CMK (cell line): Measurements from ENCODE around the gene HOXA9.

ENCODE experiments used
- DNase-seq: peaks from one replicate; pipeline ENCODE4 v3.0.0-alpha.2; 2010; ENCODE audit warnings: low read depth

The HOXA9 gene

DNA sequence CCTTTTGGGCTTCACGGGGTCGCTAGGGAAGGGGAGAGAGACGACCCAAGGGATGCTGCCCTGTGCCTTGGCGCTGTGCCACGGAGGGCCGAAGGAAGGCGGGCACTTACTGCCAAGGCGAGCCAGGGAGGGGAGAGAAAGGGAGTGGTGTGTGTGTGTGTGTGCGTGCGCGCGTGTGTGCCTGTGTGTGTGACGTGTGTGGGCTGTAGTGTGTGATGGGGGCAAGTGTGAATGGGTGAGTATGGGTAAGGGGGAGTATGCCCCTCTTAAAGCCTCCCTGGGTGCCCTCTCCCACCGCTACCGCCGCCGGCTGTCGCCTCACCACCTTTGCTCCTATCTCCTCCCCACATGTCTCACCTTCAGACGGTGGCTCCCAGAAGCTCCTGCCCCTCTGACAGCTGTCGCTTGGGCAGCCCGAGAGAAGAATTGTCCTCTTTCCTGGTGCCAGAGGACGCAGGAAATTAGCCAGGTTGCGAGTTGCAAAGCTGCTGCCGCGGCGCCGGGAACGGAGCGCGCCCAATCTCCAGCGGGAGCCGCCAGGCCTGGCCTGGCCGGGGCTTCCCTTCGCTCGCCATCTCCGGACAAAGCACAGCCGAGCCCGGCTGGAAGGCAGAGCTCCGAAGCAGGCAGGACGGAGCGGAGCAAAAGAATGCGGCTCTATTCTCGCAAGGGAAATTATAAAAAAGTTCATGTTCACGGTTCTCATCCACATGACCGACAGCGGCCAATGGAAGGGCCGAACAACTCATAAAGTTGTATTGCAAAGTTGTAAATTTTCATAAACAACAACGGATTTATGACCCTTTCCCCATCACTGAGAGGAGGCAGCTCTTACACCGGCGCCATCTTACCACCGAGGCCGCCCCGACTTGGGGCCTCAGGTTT is 13.2 kb downstream of the HOXA9 start, which contains the start of gene HOXA3:
HOXA3 (minus strand) TSS at position 653 of the 885 bp plus-strand sequence. CDS start 41,943 bp downstream, outside the sequence.
- DNase-seq = no peak

DNA sequence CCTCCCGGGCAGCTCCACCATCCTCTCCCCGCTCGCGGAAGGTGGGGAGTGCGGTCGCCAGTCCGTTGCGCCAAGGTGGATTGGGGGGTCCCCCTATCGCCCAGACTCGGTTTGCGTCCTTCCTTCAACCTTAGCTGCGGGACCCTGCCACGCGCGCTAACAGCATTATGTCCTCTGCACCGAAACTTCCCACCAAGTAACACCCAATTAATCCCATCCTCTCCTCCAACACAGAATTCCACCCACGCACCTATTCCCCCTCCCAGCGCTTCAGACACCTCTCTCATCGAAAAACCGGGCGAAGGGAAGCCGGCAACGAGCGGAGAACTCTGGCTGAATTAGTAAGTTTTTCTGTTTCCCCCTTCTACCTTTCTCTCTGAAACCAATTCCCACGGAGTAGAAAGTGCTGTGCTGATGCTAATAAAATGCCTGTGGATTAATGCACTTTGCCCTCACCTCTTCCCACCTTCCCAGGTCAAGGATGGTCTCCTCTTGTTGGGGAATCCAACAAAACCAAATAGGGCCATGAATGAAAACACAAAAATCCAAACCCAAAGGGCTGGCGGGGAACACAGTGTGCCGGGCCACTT is 13.9 kb downstream of the HOXA9 start:
- no peak for DNase-seq

DNA sequence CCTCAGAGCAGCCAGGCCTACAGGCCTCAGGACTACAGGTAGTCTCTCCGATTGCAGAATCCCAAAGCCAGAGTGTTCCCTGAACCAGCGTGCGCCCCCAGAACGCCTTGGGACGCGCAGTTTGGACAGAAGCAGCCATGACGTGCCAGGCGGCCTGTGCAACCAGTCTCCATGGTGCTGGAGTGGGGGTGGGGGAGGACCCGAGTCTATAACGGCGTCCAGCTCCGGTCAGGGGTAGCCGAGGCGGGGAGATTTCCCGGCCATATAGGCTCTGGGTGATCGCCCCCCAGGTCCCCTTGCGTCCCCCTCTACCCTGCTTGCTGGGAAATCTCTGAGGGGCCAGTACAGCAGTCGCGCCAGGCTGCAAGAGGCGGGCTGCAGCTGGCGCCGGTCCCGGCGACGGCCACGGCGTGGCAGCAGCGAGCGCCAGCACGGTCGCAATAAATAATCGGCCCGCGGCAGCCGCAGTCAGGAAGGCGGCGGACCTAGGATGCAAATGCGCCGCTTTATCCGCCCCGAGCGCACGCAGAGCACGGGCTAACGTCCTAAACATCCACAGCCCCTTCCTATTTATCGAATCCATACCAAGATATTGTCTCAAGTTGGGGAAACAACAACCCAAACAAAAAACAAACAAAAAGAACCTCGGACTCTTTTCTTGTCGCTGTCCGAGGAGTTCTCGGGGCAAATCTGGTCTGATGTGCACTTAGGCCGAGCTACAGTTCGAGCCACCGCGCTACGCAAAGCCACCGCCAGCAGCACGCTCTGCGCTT is 14.6 kb downstream of the HOXA9 start:
- DNase-seq = no peak

DNA sequence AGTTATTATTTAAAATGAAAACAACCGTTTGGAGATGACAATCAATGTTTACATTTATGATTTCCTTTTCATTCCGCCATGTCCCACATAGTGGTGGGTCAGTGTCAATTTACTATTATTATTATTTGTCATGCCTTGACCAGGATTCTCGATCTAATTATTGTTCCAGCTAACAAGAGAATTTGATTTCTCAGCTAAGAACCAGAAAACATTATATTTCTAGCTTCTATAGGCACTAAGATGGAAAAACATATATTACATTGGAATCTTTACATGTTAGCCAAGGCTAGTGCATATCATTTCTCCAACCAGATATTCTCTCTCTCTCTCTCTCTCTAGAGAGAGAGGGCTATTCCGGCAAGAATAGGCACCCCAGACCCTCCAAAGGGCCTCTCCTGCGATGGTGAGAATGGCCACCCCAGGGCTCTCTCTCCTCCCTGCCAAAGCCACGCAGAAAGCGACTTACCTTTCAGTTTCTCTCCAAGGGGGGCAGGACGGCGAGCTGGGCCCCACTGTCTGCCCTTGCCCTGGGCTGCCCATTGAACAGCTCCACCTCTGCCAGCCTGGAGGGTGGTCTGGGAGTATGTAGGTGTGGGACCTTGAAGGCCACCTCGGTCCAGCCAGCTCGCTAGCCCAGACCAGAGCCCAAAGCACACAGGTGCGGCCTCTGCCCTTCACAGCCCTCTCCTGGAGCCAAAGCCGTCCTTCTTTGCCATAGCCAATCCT is 15.3 kb downstream of the HOXA9 start:
- no peak for DNase-seq

DNA sequence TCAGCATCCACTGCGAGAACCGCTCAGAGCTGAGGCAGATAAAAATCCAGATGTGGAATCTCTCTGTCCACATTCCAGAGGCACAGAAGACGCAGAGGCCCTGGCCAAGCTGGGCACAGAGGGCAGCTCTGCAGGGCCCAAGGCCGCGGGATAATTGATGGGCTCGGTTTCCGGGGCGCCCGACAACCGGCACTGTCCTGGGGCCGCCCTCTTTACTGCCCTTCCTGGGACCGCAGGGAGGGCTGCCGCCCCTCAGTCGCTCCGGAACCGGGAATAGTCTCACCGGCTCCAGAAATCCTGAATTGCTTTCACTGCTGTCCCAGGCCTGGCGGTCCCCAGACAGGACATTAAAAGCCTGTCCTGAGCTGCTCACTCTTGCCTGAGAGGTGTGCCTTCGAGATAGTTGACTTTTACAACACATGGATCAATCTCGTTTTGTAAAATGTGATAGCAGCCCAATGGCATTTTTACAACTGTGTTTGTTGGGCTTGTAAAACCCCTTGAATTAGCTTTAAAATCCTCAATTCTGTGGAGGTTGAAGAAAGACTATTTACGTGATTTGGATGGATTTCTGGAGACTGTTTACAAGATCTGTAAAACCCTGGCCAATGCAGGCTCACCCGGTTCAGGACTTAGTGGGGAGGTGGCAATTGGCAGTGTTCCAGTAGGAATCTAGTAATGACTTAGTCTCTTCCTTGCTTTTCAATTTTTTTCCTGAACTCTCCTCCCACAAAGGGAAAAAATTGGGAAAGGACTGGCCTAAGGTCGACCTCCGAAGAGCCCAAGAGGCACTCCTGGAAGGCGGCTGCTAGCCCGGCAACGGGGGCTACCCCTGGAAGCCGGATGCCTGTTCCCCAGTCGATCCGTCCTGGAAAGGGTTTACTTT is 16.3 kb downstream of the HOXA9 start:
- DNase-seq = no peak

DNA sequence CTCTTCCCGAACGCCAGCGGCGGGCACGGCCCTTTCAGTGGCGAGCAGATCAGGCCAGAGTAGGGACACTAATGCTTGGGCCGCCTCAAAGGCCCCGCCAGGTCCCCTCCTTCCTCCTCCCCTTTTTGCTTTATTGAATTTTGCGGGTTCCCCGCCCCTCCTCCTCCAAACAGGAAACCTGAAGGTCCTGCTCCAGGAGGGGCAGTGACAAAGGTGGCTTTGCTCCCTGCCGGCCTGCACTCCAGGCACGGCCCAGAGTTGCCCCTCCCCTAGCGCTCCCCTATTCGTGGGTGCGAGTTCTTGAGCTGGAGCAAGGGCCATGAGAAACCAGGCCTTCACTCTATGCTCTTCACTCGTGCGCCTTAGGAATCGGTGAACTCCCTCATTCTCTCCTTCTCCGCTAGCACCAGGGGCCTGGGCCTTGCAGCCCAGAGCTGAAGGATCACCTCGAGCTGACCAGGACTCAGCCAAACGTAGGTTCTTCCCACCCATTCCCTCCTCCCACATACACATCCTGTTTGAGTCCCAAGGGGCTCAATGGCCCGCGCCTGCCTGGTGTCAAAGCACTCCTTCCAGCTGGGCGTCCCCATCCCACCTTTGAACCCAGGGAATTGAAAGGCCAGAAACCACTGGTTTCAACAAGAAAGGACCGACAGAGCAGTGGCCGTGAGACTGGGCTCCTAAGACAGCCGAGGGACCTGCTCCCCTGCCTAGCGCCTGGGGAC is 17.1 kb downstream of the HOXA9 start:
- DNase-seq = no peak

DNA sequence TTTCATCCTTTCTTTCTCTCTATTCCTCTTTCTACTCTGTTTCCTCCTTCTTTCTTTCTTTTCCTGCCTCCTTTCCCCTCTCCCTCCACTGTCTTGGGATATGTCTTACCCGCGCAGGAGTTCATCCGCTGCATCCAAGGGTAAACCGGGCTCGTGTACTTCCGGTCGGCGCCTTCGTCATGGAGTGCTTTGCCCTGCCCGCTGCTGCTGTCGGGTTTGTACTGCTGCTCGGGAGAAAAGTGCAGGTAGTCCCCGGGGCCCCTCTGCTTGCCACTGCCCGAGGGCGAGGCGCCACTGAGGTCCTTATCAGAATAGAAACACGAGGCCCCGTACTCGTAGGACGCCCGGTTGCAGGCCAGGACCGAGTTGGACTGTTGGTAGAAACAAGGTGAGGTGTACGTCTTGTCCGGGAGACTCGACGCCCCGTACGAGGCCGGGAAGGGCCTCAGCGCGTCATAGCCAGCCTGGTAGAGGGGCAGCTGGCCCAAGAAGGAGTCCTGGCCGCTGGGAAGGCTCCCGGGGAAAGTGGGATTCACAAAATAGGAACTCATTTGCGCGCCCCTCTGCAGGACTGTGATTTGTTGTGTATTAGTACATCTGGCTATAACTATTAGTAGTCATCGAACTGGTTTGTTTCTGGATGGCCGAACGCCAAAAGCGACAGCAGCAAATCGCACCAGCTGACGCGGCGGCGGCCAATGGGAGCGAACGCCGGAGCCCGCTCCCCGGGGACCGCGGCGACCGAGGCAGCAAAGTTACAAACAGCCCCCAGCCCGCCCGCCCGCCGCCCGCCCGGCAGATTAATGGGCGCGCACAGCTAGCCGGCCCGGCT is 17.9 kb downstream of the HOXA9 start, which contains the start of gene HOXA6:
HOXA6 (minus strand) TSS at position 576 of the 832 bp plus-strand sequence; CDS start at position 551, 25 bp downstream.
- no peak for DNase-seq

DNA sequence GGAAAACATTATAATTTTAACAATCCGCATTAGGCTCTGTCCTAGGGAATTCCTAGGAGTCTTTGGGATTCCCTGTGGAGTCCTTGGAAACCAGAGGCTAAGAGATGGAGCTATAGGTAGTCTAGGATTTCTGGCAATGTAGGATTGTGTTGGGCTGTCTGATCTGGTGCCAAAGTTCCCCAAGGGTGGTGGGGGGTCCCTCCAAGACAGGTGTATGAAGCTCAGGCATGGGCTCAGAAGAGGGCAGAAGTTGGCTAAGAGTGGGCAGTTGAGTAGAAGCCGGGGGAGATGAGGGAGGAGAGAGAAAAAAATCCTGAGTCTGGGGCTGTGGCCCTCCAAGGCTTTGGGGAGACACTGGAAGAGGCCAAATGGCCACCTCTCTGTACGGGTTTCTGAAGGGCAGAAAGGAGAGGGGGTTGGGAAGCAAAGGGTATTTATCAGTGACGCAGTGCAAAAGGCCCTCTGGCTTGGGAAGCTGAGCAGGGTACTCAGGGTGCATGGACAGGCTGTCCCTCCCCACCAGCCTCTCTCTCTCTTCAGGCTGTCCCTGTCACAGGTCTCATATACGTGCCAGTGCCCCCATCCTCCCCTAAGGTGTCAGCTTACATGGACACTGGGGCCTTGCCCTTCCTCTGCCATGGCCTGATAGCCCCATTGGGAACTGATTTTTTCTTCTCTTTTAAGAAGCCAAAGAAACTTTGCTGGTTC is 18.7 kb downstream of the HOXA9 start:
- no peak for DNase-seq

DNA sequence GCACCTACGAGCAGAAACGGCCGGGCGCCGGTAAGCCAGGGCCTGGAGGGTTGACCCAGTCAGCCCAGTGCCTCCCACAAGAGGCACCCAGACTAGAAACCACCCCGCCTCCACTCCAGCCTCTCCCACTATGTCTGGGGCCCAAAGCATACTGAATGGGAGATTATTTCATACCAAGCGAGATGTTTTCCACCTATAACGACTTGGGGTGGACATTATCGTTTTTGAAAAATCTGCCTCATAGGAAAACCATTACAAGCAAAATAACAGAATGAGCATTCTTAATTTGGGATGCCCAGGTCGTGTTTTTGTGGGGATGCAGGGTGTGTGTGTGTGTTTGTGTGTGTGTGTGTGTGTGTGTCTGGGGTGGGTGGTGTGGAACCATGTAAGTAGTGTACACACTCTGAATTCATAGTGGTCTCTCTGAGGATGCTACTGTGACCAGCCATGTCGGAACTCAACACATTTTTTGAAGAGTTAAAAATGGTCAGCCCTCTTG is 19.4 kb downstream of the HOXA9 start:
- DNase-seq = no peak

DNA sequence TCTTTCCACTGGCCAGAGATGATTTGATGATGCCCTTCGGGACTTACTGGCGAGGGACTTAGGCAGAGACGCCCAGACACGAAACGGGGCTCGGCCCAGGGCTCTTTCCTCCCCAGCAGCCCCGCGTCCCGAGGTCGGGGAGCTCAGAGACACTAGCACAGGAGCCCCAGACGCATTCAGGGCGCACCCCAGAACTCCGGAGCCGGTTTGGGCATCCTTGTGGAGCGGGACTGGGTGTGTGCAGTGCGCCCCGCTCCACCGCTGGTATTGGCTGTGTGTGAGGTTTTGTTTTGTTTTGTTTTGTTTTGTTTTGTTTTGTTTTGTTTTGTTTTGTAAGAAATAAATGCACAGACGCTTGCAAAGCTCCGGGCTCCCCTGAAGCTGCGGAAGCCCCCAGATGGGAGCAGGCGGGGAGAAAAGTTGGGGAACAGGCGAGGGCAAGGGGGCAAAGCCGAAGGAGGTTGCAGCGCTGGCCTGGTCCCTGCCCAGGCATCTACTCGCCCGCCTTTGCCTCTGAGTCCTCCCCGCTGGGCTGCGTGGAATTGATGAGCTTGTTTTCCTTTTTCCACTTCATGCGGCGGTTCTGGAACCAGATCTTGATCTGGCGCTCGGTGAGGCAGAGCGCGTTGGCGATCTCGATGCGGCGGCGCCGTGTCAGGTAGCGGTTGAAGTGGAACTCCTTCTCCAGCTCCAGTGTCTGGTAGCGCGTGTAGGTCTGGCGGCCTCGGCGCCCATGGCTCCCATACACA is 20.0 kb downstream of the HOXA9 start:
- no peak for DNase-seq

DNA sequence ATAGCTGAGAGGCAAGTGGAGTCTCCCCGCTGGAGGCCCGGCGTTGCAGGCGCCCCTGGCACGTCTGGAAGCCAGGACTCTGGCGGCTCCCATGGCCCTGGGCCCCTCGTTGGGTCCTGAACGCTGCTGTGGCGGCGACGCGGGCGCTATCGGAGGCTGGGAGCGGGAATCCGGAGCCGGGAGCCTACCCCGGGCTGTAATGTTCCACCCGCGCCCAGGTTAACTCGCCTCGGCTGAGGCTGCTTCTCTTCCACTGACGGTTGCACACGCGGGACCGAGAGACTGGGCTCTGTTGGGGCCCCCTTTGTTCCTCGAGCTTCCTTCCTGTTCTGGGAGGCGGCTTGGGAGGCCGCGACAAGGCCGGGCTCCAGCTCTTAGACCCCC is 20.6 kb downstream of the HOXA9 start:
- no peak for DNase-seq

DNA sequence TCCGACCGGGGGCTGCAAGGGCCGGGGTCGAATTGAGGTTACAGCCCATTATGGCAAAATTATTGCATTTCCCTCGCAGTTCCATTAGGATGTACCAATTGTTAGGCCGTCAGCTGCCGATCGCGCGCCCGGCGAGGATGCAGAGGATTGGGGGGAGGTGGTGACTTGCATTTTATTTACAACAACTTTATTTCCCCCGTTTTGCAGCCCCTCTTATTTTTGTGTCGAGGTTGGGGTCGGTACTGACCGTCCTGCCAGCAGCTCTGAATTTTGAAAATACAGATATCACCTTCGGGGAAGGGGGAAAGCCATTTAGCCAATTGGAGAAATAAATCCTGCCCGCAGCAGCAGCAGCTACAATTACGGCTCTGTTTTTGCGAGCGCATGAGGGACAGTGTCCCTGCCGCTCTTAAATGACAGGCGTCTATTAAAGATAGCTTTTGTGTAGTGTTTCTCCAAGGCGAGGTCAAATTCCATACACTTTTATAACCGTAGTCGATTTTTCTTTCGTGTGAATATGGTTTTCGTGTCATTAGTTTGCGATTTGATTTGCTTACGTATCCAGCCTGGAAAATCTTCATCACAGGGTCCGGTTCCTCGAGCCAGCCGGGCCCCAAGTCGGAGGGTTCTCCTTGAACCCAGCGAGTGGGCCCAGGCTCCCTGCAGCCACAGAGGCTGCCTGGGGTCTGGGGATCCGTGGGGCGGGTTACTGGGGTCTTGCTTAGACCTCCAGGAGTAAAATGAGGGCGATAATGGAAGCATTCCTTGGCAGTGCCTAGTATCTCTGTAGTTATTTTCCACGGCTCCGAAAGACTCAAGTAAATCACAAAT is 21.2 kb downstream of the HOXA9 start:
- DNase-seq = no peak

DNA sequence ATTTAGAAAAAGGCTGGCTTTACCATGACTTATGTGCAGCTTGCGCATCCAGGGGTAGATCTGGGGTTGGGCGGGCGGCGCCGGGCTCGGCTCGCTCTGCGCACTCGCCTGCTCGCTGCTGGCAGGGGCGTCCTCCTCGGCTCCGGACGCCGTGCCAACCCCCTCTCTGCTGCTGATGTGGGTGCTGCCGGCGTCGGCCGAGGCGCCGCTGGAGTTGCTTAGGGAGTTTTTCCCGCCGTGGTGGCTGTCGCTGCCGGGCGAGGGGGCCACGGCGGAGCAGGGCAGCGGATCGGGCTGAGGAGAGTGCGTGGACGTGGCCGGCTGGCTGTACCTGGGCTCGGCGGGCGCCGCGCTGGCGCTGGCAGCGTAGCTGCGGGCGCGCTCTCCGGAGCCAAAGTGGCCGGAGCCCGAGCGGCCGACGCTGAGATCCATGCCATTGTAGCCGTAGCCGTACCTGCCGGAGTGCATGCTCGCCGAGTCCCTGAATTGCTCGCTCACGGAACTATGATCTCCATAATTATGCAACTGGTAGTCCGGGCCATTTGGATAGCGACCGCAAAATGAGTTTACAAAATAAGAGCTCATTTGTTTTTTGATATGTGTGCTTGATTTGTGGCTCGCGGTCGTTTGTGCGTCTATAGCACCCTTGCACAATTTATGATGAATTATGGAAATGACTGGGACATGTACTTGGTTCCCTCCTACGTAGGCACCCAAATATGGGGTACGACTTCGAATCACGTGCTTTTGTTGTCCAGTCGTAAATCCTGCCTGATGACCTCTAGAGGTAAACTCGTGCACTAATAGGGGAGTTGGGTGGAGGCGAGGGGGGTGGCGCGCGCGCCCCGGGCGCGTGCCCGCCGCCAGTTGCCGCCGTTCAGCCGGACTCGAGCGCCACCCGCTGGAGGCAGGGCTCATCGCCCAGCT is 22.1 kb downstream of the HOXA9 start, which contains the start of gene HOXA5:
HOXA5 (minus strand) TSS at position 659 of the 927 bp plus-strand sequence; CDS start at position 585, 74 bp downstream.
- no peak for DNase-seq

DNA sequence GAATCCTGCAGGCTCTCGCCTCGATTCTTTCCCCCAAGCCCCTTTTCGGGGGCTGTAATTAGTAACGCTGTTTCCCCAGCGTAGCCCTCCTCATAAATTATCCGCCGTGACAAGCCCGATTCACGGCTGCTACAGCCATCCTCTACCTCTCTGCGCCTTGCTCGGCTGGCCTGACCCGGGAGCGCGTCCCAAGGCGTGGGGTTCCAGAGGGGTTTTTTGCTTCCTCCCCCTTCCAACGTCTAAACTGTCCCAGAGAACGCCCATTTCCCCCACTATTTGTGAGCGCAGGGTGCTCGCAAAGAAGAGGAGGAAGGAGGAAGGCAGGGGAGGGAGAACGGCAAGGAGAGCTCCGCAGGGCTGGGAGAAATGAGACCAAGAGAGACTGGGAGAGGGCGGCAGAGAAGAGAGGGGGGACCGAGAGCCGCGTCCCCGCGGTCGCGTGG is 22.7 kb downstream of the HOXA9 start:
- no peak for DNase-seq

DNA sequence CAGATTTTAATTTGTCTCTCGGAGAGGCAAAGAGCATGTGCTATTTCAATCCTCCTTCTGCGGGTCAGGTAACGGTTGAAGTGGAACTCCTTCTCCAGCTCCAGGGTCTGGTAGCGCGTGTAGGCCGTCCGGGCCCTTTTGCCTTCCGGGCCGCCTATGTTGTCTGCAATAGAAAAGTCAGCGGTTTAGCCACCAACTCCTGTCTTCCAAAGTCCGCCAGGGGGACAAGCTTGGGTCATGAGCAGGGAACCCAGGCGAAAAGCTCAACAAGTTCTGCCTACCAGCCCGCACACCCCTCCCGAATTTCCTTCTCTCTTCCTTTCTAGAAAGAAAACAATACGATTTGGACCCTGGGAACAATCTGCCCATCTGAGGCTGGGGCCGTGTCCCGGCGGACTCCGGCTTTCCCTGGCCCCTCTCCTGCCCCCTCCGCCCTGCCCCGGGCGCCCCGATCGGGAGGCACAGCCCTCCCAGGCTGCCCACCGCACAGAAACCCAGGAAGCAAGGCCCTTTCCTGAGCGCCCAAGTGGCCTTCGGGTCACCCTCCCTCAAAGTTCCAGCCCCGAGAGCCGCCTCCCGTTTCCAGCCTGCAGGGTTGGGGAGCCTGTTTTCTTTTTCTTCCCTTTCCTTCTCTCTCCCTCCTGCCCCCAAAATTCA is 23.3 kb downstream of the HOXA9 start:
- no peak for DNase-seq
